H9 (cell line): ENCODE data around the gene DPPA2. TPM values are rescaled to one million over a fixed set of nuclear protein-coding genes. Genes with fewer than 3 reads are reported as not detected.

ENCODE experiments used
- DNase-seq: peaks from one replicate; pipeline ENCODE4 v3.0.0-alpha.2; 2017
- H2AFZ ChIP-seq: one replicate; pipeline ENCODE4 v1.6.1; 2013; ENCODE audit warnings: mild to moderate bottlenecking, low read length, control low read depth, moderate library complexity
- H2AK5ac ChIP-seq: 2 replicates; pipeline ENCODE4 v1.6.1; 2013; ENCODE audit warnings: low read length, control low read depth, mixed read lengths; ENCODE audit not compliant: insufficient read length
- H2BK120ac ChIP-seq: one replicate; pipeline ENCODE4 v1.6.1; 2013; ENCODE audit warnings: low read depth, mild to moderate bottlenecking, low read length, control low read depth, inconsistent platforms; ENCODE audit not compliant: poor library complexity, severe bottlenecking
- H2BK12ac ChIP-seq: 2 replicates; pipeline ENCODE4 v1.6.1; 2013; ENCODE audit warnings: low read length, control low read depth, mixed read lengths, low read depth; ENCODE audit not compliant: insufficient read length
- H2BK15ac ChIP-seq: 2 replicates; pipeline ENCODE4 v1.6.1; 2013; ENCODE audit warnings: low read depth, low read length, control low read depth
- H2BK20ac ChIP-seq: one replicate; pipeline ENCODE4 v1.6.1; 2013; ENCODE audit warnings: low read depth, mild to moderate bottlenecking, low read length, control low read depth, inconsistent platforms; ENCODE audit not compliant: poor library complexity, severe bottlenecking
- H2BK5ac ChIP-seq: 2 replicates; pipeline ENCODE4 v1.6.1; 2013; ENCODE audit warnings: low read length, control low read depth, mixed read lengths; ENCODE audit not compliant: insufficient read length
- H3K14ac ChIP-seq: 2 replicates; pipeline ENCODE4 v1.6.1; 2013; ENCODE audit warnings: low read length, control low read depth; ENCODE audit not compliant: insufficient read depth
- H3K18ac ChIP-seq: 2 replicates; pipeline ENCODE4 v1.6.1; 2013; ENCODE audit warnings: low read depth, mild to moderate bottlenecking, mixed read lengths, low read length, control low read depth; ENCODE audit not compliant: insufficient read length
- H3K23ac ChIP-seq: 2 replicates; pipeline ENCODE4 v1.6.1; 2013; ENCODE audit warnings: low read length, control low read depth, mixed read lengths, low read depth; ENCODE audit not compliant: insufficient read length
- H3K23me2 ChIP-seq: 2 replicates; pipeline ENCODE4 v1.6.1; 2013; ENCODE audit warnings: low read depth, mild to moderate bottlenecking, mixed read lengths, low read length, control low read depth; ENCODE audit not compliant: insufficient read length, poor library complexity, severe bottlenecking
- H3K27ac ChIP-seq: 2 replicates; pipeline ENCODE4 v1.5.1; 2013; ENCODE audit warnings: low read length, control low read depth, mixed read lengths, low read depth; ENCODE audit not compliant: insufficient read length
- H3K27me3 ChIP-seq: 2 replicates; pipeline ENCODE4 v1.6.1; 2013; ENCODE audit warnings: low read length, control low read depth, inconsistent platforms; ENCODE audit not compliant: insufficient read depth
- H3K4ac ChIP-seq: 2 replicates; pipeline ENCODE4 v1.6.1; 2013; ENCODE audit warnings: low read depth, mild to moderate bottlenecking, control low read depth, inconsistent platforms, low read length, moderate library complexity
- H3K4me1 ChIP-seq: 2 replicates; pipeline ENCODE4 v1.6.1; 2013; ENCODE audit warnings: low read length, control low read depth, inconsistent platforms; ENCODE audit not compliant: insufficient read depth
- H3K4me2 ChIP-seq: 2 replicates; pipeline ENCODE4 v1.6.1; 2013; ENCODE audit warnings: low read length, control low read depth, mixed read lengths; ENCODE audit not compliant: insufficient read length, insufficient read depth
- H3K56ac ChIP-seq: 2 replicates; pipeline ENCODE4 v1.6.1; 2013; ENCODE audit warnings: low read depth, mild to moderate bottlenecking, mixed read lengths, low read length, control low read depth; ENCODE audit not compliant: insufficient read length
- H3K79me1 ChIP-seq: 2 replicates; pipeline ENCODE4 v1.6.1; 2013; ENCODE audit warnings: low read depth, mild to moderate bottlenecking, moderate library complexity, low read length, control low read depth, inconsistent platforms; ENCODE audit not compliant: insufficient read depth, poor library complexity, severe bottlenecking
- H3K79me2 ChIP-seq: 2 replicates; pipeline ENCODE4 v1.6.1; 2013; ENCODE audit warnings: low read length, control low read depth, inconsistent platforms; ENCODE audit not compliant: insufficient read depth
- H3K9ac ChIP-seq: 2 replicates; pipeline ENCODE4 v1.6.1; 2013; ENCODE audit warnings: low read length, control low read depth, mixed read lengths; ENCODE audit not compliant: insufficient read length; ENCODE audit errors: extremely low read depth
- H3K9me3 ChIP-seq: one replicate; pipeline ENCODE4 v1.6.1; 2013; ENCODE audit warnings: low read depth, low read length, inconsistent platforms; ENCODE audit not compliant: control insufficient read depth
- H3T11ph ChIP-seq: one replicate; pipeline ENCODE4 v1.6.1; 2013; ENCODE audit warnings: mild to moderate bottlenecking, low read length, control low read depth, inconsistent platforms
- H4K20me1 ChIP-seq: one replicate; pipeline ENCODE4 v1.6.1; 2013; ENCODE audit not compliant: control insufficient read depth, insufficient read length, insufficient read depth
- H4K5ac ChIP-seq: 2 replicates; pipeline ENCODE4 v1.6.1; 2013; ENCODE audit warnings: low read depth, mild to moderate bottlenecking, mixed read lengths, low read length, control low read depth; ENCODE audit not compliant: insufficient read length
- H4K8ac ChIP-seq: replicated peaks from 2 replicates; pipeline ENCODE4 v1.6.1; 2013; ENCODE audit warnings: low read length, control low read depth, mixed read lengths, low read depth; ENCODE audit not compliant: insufficient read length
- H4K91ac ChIP-seq: 2 replicates; pipeline ENCODE4 v1.6.1; 2013; ENCODE audit warnings: low read depth, mild to moderate bottlenecking, moderate library complexity, mixed read lengths, low read length, control low read depth; ENCODE audit not compliant: insufficient read length
- H3K27ac Mint-ChIP-seq, 3 experiments: 2 replicates in 2 of 3; 3 replicates in 1 of 3; pipeline ENCODE4 v1.8.0; 2020 to 2021; ENCODE audit warnings: mixed read lengths in 3 of 3, mild to moderate bottlenecking in 1 of 3, moderate library complexity in 1 of 3
- H3K27me3 Mint-ChIP-seq: 2 replicates; pipeline ENCODE4 v1.8.0; 2021; ENCODE audit warnings: low read depth, mild to moderate bottlenecking, moderate library complexity, mixed read lengths
- H3K36me3 Mint-ChIP-seq, 3 experiments: 2 replicates in 2 of 3; 3 replicates in 1 of 3; pipeline ENCODE4 v1.8.0; 2020 to 2021; ENCODE audit warnings: low read depth in 3 of 3, mixed read lengths in 3 of 3; ENCODE audit not compliant: insufficient read depth in 1 of 3
- H3K4me1 Mint-ChIP-seq, 2 experiments: 2 replicates each; pipeline ENCODE4 v1.8.0; 2020; ENCODE audit warnings: mixed read lengths in 2 of 2
- H3K4me3 Mint-ChIP-seq, 2 experiments: 2 replicates in 1 of 2; 3 replicates in 1 of 2; pipeline ENCODE4 v1.8.0; 2020 to 2021; ENCODE audit warnings: mild to moderate bottlenecking in 2 of 2, mixed read lengths in 2 of 2, moderate library complexity in 1 of 2
- H3K9me3 Mint-ChIP-seq, 2 experiments: 2 replicates in 1 of 2; 3 replicates in 1 of 2; pipeline ENCODE4 v1.8.0; 2020; ENCODE audit warnings: mild to moderate bottlenecking in 2 of 2, mixed read lengths in 2 of 2, moderate library complexity in 1 of 2
- CTCF ChIP-seq: fragments of 200-600 bp; sonication (generic); conservative IDR thresholded peaks from 3 replicates; pipeline ENCODE4 v1.8.0; 2021; ENCODE audit warnings: antibody characterized with exemption, mild to moderate bottlenecking
- WGBS: extraction: QIAGEN DNeasy Blood & Tissue Kit; methylation state at CpG from one replicate; pipeline ENCODE4 v1.1.7; 2013; ENCODE audit warnings: missing lambda C conversion rate, low lambda C conversion rate, mixed read lengths; ENCODE audit not compliant: insufficient read length; ENCODE audit errors: extremely low coverage; 5-methylcytosine and 5-hydroxymethylcytosine counted together
- total RNA-seq: library from RNA; stranded (reverse); gene quantifications from 2 replicates; pipeline ENCODE4 v1.2.1, GENCODE V29; 2021

DPPA2 gene
- total RNA-seq, 1 experiment from 2014 or later, result 3.2 TPM

- H3K9me3 Mint-ChIP-seq, result no peaks in the 10 kb centered on the region
- Histone ChIP-seq H3T11ph (no peak overlapping the region), H2BK120ac (no peak overlapping the region), H4K5ac (no peak overlapping the region), H3K27ac (no peak overlapping the region), H3K23me2 (no peaks in the 10 kb centered on the region), H3K79me2 (no peaks in the 10 kb centered on the region), H2AK5ac (no peak overlapping the region), H4K8ac (no peak overlapping the region), H4K91ac (no peak overlapping the region), H3K4me2 (no peak overlapping the region), H3K18ac (no peak overlapping the region), H3K23ac (no peak overlapping the region), H3K79me1 (no peaks in the 10 kb centered on the region), H3K9me3 (no peaks in the 10 kb centered on the region), H3K27me3 (no peaks in the 10 kb centered on the region), H2BK20ac (no peak overlapping the region), H3K4ac (no peak overlapping the region), H2AFZ (no peak overlapping the region), H3K4me1 (peaks cover 5% of the 10 kb centered on the region; the same call in 1 of the 2 replicates), H3K9ac (no peak overlapping the region), H3K14ac (no peak overlapping the region), H2BK15ac (no peak overlapping the region), H2BK12ac (no peak overlapping the region), H3K56ac (no peak overlapping the region), H2BK5ac (no peak overlapping the region), H4K20me1 (no peaks in the 10 kb centered on the region)
- H3K36me3 Mint-ChIP-seq, result peaks cover 0 to 7% (median 0%) of the 10 kb centered on the region in 3 experiments; a peak in 1 of 7 replicates
- no peaks in the 10 kb centered on the region for H3K27me3 Mint-ChIP-seq
- DNase-seq, result no peak
- TF ChIP-seq CTCF, result no peak
- no CpG with 5 or more reads among the region's 1 CpG for WGBS
- peaks cover 19 to 37% of the 10 kb centered on the region in 2 experiments for H3K4me1 Mint-ChIP-seq
- H3K27ac Mint-ChIP-seq, result peak overlapping the region in 1 of 3 experiments; percentile 5; a peak in 2 of 7 replicates
- no peak overlapping the region for H3K4me3 Mint-ChIP-seq
Observed at GRCh38 chr3:109313061-109313460, 3.3 kb downstream of the DPPA2 start.
